ENCODE data around the gene RSPH4A.
"Not testable (repeated sequence)": the region's sequence is repeated elsewhere in the genome, so short reads cannot be mapped to it uniquely, and the experiment has no call there.

RSPH4A gene

DNA sequence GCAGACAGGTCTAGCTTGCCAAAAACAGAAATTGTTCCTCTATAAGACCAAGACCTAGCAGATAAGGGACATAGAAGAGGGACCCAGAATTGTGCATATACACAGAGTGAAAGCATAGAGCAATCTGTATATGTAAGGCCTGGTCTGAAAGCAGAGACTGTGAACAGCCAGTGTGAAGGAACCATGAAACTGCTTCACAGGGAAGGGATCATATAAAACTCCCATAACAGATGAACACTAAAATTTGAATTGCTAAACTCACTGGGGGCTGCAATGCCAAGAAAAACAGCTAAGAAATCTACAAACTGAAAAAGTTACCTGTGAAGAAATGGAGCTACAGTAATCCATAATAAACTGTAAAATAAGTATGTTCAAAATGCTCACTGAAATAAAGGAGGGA, 45.3 kb downstream of the RSPH4A start:
- DNase-seq (ENCODE audit: low read depth): no peak
- H3K4me3 ChIP-seq (ENCODE audit: low read length): no peak overlapping the region
- TF ChIP-seq, protein P1, sequence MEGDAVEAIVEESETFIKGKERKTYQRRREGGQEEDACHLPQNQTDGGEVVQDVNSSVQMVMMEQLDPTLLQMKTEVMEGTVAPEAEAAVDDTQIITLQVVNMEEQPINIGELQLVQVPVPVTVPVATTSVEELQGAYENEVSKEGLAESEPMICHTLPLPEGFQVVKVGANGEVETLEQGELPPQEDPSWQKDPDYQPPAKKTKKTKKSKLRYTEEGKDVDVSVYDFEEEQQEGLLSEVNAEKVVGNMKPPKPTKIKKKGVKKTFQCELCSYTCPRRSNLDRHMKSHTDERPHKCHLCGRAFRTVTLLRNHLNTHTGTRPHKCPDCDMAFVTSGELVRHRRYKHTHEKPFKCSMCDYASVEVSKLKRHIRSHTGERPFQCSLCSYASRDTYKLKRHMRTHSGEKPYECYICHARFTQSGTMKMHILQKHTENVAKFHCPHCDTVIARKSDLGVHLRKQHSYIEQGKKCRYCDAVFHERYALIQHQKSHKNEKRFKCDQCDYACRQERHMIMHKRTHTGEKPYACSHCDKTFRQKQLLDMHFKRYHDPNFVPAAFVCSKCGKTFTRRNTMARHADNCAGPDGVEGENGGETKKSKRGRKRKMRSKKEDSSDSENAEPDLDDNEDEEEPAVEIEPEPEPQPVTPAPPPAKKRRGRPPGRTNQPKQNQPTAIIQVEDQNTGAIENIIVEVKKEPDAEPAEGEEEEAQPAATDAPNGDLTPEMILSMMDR (IDR thresholded peaks at IDR 0.05; ENCODE audit: insufficient read depth, low read depth, low read length, missing control alignments): no peak

DNA sequence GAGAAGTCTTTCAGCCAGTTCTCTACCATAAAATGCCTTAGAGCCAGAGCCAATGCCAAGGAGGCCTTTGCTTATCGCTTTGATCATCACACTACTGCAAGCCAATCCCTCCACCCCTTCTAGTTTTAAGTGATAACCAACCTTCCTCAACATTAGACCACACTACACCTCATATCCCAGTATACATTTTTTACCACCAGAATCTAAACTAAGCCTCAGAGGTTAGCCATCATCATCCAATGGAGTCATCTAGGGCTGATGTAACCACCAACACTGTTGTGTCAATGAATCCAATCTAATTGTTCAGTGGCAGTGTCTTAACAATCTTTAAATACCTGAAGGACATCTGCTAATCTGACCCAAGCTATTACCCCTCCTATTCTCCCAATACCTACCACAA, 45.9 kb downstream of the RSPH4A start:
- no peak for DNase-seq (ENCODE audit: low read depth)
- TF ChIP-seq, protein P1 (IDR thresholded peaks at IDR 0.05; ENCODE audit: insufficient read depth, low read depth, low read length, missing control alignments): no peak

DNA sequence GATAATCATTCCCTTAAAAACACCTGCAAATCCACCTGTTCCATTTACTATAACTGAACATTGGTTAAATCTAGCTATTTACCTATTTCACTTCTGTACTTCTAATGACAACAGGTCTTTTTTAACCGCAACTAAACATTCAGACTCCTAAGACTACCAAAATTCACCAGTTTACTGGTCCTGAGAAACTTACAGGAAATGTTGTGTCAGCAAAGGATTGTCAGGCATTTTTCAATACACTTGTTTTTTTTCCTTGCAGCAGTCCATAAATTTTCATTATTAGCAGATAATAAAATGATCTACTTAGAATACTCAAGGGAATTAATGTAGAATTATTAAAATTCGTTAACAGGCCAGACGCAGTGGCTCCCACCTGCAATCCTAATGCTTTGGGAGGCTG, 47.0 kb downstream of the RSPH4A start:
- DNase-seq (ENCODE audit: low read depth): no peak
- no peak overlapping the region for H3K4me3 ChIP-seq (ENCODE audit: low read length)
- TF ChIP-seq, protein P1 (IDR thresholded peaks at IDR 0.05; ENCODE audit: insufficient read depth, low read depth, low read length, missing control alignments): no peak

More for the DNA sequence above, 45.9 kb downstream of the RSPH4A start:
- H3K4me3 ChIP-seq (ENCODE audit: low read length): no peak overlapping the region

DNA sequence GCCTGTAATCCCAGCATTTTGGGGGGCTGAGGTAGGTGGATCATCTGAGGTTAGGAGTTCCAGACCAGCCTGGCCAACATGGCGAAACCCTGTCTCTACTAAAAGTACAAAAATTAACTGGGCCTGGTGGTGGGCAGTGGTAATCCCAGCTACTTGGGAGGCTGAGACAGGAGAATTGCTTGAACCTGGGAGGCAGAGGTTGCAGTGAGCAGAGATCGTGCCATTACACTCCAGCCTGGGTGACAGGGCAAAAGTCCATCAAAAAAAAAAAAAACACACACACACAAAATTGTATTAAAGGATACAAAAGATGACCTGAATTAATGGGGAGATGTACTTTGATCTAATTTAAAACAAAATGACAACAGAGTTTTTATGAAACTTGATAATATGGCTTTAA, 47.9 kb downstream of the RSPH4A start:
- DNase-seq (ENCODE audit: low read depth); H3K4me3 ChIP-seq (ENCODE audit: low read length): not testable (repeated sequence)

DNA sequence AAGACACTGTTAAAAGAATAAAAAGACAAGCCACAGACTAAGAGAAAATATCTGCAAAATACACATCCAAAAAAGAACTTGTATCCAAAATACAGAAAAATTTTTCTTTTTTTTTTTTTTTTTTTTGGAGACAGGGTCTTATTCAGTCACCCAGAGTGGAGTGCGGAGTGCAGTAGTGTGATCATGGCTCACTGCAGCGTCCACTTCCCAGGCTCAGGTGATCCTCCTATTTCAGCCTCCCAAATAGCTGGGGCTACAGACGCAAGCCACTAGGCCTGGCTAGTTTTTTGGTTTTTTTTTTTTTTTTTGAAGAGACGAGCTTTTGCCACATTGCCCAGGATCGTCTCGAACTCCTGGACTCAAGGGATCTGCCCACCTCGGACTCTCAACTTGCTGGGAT, 49.2 kb downstream of the RSPH4A start:
- H3K4me3 ChIP-seq (ENCODE audit: low read length): peak overlapping the region; percentile 10
- no peak for DNase-seq (ENCODE audit: low read depth)
- TF ChIP-seq, protein P1 (IDR thresholded peaks at IDR 0.05; ENCODE audit: insufficient read depth, low read depth, low read length, missing control alignments): no peak

DNA sequence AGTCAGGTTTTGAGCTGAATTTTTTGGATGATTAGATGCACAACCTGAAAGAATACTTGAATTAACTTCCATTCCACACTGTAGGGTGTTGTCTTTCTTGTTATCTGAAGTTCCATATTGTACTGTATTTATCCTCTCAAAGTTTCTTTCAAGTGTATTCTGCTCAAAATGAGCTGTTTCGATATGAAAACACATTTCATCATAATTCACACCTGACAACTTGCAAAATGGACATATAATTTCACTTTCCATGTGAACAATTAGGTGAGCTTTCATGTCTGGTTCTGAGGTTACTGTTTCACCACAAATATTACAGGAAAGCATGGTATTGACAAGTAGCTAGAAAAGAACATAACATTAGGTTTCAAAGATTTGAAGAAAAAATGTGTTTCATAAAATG, 50.6 kb downstream of the RSPH4A start:
- peak overlapping the region; percentile 2 for H3K4me3 ChIP-seq (ENCODE audit: low read length)
- TF ChIP-seq, protein P1 (IDR thresholded peaks at IDR 0.05; ENCODE audit: insufficient read depth, low read depth, low read length, missing control alignments): no peak
- no peak for DNase-seq (ENCODE audit: low read depth)

DNA sequence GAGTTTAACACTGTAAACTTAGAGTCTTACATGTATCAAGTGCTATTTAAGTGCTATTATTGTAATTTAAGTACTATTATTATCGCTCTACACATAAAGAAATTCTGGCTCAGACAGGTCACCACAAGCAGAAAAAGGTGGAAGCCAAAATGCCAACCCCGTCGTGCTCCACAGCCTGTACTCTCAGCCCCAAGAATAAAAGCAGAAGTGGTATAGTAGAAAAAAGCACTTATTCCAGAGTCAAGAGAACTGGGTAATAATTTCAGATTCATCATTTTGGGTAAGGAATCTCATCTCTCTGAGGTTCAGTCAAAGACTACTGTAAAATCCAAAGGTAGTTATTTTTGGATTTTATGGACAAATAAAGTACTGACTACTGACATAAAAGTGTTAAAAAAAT, 51.3 kb downstream of the RSPH4A start:
- H3K4me3 ChIP-seq (ENCODE audit: low read length): peak overlapping the region; percentile 96
- TF ChIP-seq, protein P1 (IDR thresholded peaks at IDR 0.05; ENCODE audit: insufficient read depth, low read depth, low read length, missing control alignments): no peak
- DNase-seq (ENCODE audit: low read depth): peak; percentile 11

DNA sequence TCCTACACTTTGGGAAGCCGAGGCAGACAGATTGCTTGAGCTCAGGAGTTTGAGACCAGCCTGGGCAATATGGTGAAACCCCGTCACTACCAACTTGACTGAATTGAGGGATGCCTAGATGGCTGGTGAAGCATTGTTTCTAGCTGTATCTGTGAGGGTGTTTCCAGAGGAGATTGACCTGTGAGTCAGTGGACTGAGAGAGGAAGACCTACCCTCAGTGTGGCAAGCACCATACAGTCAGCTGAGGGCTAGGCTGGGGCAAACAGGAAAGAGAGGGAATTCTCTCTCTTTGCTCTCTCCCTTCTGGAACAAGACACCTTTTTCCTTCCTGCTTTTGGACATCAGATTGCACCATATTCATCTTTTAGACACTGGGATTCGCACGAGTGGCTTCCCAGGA, 56.0 kb downstream of the RSPH4A start:
- TF ChIP-seq, protein P1 (IDR thresholded peaks at IDR 0.05; ENCODE audit: insufficient read depth, low read depth, low read length, missing control alignments): no peak
- no peak overlapping the region for H3K4me3 ChIP-seq (ENCODE audit: low read length)
- DNase-seq (ENCODE audit: low read depth): peak; percentile 5
